ENCODE results near the gene KCNAB1. TPM values are rescaled to one million over a fixed set of nuclear protein-coding genes. Genes with fewer than 3 reads are reported as not detected.

The KCNAB1 gene
- polyA plus RNA-seq, 1 donor (not counting 4 experiments of a cell fraction or from before 2014, with no cell fraction given) = 0.03 TPM

DNA sequence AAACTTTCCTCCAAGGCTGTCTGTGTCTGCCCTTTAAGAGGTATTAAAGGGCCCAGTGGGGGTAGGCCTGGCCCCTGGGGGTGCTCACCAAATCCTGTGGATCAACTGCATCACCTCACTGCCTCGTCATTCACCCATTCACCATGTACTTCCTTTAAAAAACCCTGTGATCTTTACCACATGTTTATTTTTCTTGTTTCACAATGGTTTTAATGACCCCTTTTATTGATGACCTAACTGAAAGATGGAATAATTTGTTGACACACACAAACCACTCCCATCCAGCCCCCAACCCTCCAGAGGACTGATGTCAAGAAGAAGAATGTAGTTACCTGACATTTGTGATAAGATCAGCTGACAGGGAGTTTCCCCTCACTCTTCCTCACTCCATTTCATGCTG is 40.8 kb downstream of the KCNAB1 start:
- H3K27me3 ChIP-seq (ENCODE audit: control insufficient read depth, extremely low read depth, insufficient read depth, low read length) = no peaks in the 10 kb centered on the region
- DNase-seq (ENCODE audit: low read depth, low spot score) (no peak), FAIRE-seq (no peak)
- no peaks in the 10 kb centered on the region for H3K79me2 ChIP-seq (ENCODE audit: control insufficient read depth, insufficient read depth, low read length)
- H3K36me3 ChIP-seq (ENCODE audit: control insufficient read depth in 2 of 2, extremely low read depth in 1 of 2, insufficient read depth in 2 of 2, low read length in 2 of 2) = no peaks in the 10 kb centered on the region
- H3K9me3 ChIP-seq (ENCODE audit: control insufficient read depth, low read depth, low read length) = no peaks in the 10 kb centered on the region
- dilution Hi-C loops (cut with MboI; ENCODE audit: extremely low pct_ligation_motif_present, low sequenced_read_pairs) = loop anchor here (25.0 kb wide), 1 partner anchor 351 kb away; no protein-coding TSS in a partner anchor
- TF ChIP-seq CTCF (optimal IDR thresholded peaks at IDR 0.05 in 1 of 3, IDR thresholded peaks at IDR 0.05 in 1 of 3, conservative IDR thresholded peaks at IDR 0.05 in 1 of 3; ENCODE audit: extremely low read depth in 1 of 3, insufficient read depth in 2 of 3, low read length in 3 of 3) = no peak
- TF ChIP-seq EZH2 (IDR thresholded peaks at IDR 0.05; ENCODE audit: low read length) = no peak
- H3K4me1 ChIP-seq (ENCODE audit: control insufficient read depth, extremely low read depth, insufficient read depth, low read length) = no peaks in the 10 kb centered on the region
- H3K4me3 ChIP-seq (ENCODE audit: control insufficient read depth in 2 of 3, extremely low read depth in 1 of 3, insufficient read depth in 2 of 3, low read depth in 1 of 3, low read length in 3 of 3) = no peak overlapping the region
- no peak overlapping the region for H3K4me2 ChIP-seq (ENCODE audit: control insufficient read depth, extremely low read depth, insufficient read depth, low read depth, low read length)
- no peak overlapping the region for H3K9ac ChIP-seq (ENCODE audit: control insufficient read depth, extremely low read depth, insufficient read depth, low read length)
- H3K27ac ChIP-seq (ENCODE audit: control insufficient read depth, insufficient read depth, low read length) = no peak overlapping the region
- no peaks in the 10 kb centered on the region for H3K9me1 ChIP-seq (ENCODE audit: control insufficient read depth, extremely low read depth, insufficient read depth, low read length)
- H2AFZ ChIP-seq (ENCODE audit: control insufficient read depth, low read length) = no peak overlapping the region
- no peaks in the 10 kb centered on the region for H4K20me1 ChIP-seq (ENCODE audit: control insufficient read depth, extremely low read depth, insufficient read depth, low read length)

DNA sequence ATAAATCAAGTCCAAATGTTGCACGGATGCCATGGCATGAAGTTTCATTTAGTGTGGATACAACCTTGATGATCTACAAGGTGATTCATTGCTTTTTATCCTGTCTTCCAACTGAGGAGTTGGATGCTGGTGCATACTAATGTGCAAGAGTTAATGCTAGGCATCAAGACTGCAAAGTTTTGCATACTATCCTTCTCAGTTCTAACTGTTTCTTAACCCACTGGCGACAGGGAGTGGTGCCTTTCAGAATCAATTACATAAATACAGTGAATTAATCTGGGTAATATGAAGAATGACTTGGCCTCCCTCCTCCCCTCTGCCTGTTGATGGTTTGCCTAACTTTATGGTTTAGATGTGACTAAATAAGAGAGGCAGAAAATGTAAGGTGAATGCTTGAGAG is 43.5 kb downstream of the KCNAB1 start:
- dilution Hi-C loops (cut with MboI; ENCODE audit: extremely low pct_ligation_motif_present, low sequenced_read_pairs) = loop anchor here (25.0 kb wide), 1 partner anchor 348 kb away; no protein-coding TSS in a partner anchor
- Histone ChIP-seq H3K9ac (ENCODE audit: control insufficient read depth, extremely low read depth, insufficient read depth, low read length) (no peak overlapping the region), H2AFZ (ENCODE audit: control insufficient read depth, low read length) (no peak overlapping the region), H3K27ac (ENCODE audit: control insufficient read depth, insufficient read depth, low read length) (no peak overlapping the region), H3K9me1 (ENCODE audit: control insufficient read depth, extremely low read depth, insufficient read depth, low read length) (no peaks in the 10 kb centered on the region), H3K79me2 (ENCODE audit: control insufficient read depth, insufficient read depth, low read length) (no peaks in the 10 kb centered on the region), H3K9me3 (ENCODE audit: control insufficient read depth, low read depth, low read length) (no peaks in the 10 kb centered on the region), H3K36me3 (ENCODE audit: control insufficient read depth in 2 of 2, extremely low read depth in 1 of 2, insufficient read depth in 2 of 2, low read length in 2 of 2) (no peaks in the 10 kb centered on the region), H3K4me3 (ENCODE audit: control insufficient read depth in 2 of 3, extremely low read depth in 1 of 3, insufficient read depth in 2 of 3, low read depth in 1 of 3, low read length in 3 of 3) (no peak overlapping the region), H3K27me3 (ENCODE audit: control insufficient read depth, extremely low read depth, insufficient read depth, low read length) (peaks cover 10% of the 10 kb centered on the region), H3K4me1 (ENCODE audit: control insufficient read depth, extremely low read depth, insufficient read depth, low read length) (no peaks in the 10 kb centered on the region), H3K4me2 (ENCODE audit: control insufficient read depth, extremely low read depth, insufficient read depth, low read depth, low read length) (no peak overlapping the region), H4K20me1 (ENCODE audit: control insufficient read depth, extremely low read depth, insufficient read depth, low read length) (no peaks in the 10 kb centered on the region)
- FAIRE-seq = no peak
- no peak for TF ChIP-seq EZH2 (IDR thresholded peaks at IDR 0.05; ENCODE audit: low read length)
- no peak for TF ChIP-seq CTCF (optimal IDR thresholded peaks at IDR 0.05 in 1 of 3, IDR thresholded peaks at IDR 0.05 in 1 of 3, conservative IDR thresholded peaks at IDR 0.05 in 1 of 3; ENCODE audit: extremely low read depth in 1 of 3, insufficient read depth in 2 of 3, low read length in 3 of 3)
- DNase-seq (ENCODE audit: low read depth, low spot score) = no peak

Data from keratinocyte (primary cell).